Keratinocyte (primary cell): ENCODE data around the gene DUSP22. TPM values are rescaled to one million over a fixed set of nuclear protein-coding genes. Genes with fewer than 3 reads are reported as not detected.

ENCODE experiments used
- DNase-seq: peaks from one replicate; pipeline ENCODE4 v3.0.0-alpha.2; 2011; ENCODE audit warnings: low read depth, missing footprints, low spot score
- FAIRE-seq: peaks from 2 replicates; lab custom pipeline; 2011; peaks lifted over from hg19 to GRCh38; lab: Jason Lieb, UNC
- H2AFZ ChIP-seq: 2 replicates; pipeline ENCODE4 v1.6.0; 2012; ENCODE audit warnings: low read length, control low read depth, inconsistent platforms; ENCODE audit not compliant: control insufficient read depth
- H3K27ac ChIP-seq: 2 replicates; pipeline ENCODE4 v1.5.1; 2011; ENCODE audit warnings: low read length; ENCODE audit not compliant: control insufficient read depth, insufficient read depth
- H3K27me3 ChIP-seq: 3 replicates; pipeline ENCODE4 v1.6.0; 2011; ENCODE audit warnings: low read length; ENCODE audit not compliant: control insufficient read depth, insufficient read depth; ENCODE audit errors: extremely low read depth
- H3K36me3 ChIP-seq, 2 experiments: 2 replicates in 1 of 2; 3 replicates in 1 of 2; pipeline ENCODE4 v1.5.1; 2011; ENCODE audit warnings: low read length in 2 of 2, mild to moderate bottlenecking in 1 of 2; ENCODE audit not compliant: control insufficient read depth in 2 of 2, insufficient read depth in 2 of 2; ENCODE audit errors: extremely low read depth in 1 of 2
- H3K4me1 ChIP-seq: 3 replicates; pipeline ENCODE4 v1.5.1; 2011; ENCODE audit warnings: low read length; ENCODE audit not compliant: control insufficient read depth, insufficient read depth; ENCODE audit errors: extremely low read depth
- H3K4me2 ChIP-seq: 3 replicates; pipeline ENCODE4 v1.6.0; 2011; ENCODE audit warnings: low read depth, low read length; ENCODE audit not compliant: control insufficient read depth, insufficient read depth; ENCODE audit errors: extremely low read depth
- H3K4me3 ChIP-seq, 3 experiments: fragments of 200-600 bp in 1 of 3; sonication (generic) in 1 of 3; 2 replicates in 2 of 3; 3 replicates in 1 of 3; pipeline ENCODE4 v1.5.1; 2011 to 2016; ENCODE audit warnings: low read length in 3 of 3, mild to moderate bottlenecking in 3 of 3, control low read depth in 2 of 3, inconsistent platforms in 1 of 3, low read depth in 1 of 3, mixed read lengths in 1 of 3, mixed run types in 1 of 3, moderate library complexity in 1 of 3; ENCODE audit not compliant: control insufficient read depth in 2 of 3, insufficient read depth in 2 of 3; ENCODE audit errors: extremely low read depth in 1 of 3
- H3K79me2 ChIP-seq: 2 replicates; pipeline ENCODE4 v1.6.0; 2012; ENCODE audit warnings: low read length; ENCODE audit not compliant: control insufficient read depth, insufficient read depth
- H3K9ac ChIP-seq: 3 replicates; pipeline ENCODE4 v1.6.0; 2011; ENCODE audit warnings: low read length; ENCODE audit not compliant: control insufficient read depth, insufficient read depth; ENCODE audit errors: extremely low read depth
- H3K9me1 ChIP-seq: 3 replicates; pipeline ENCODE4 v1.6.0; 2011; ENCODE audit warnings: low read length; ENCODE audit not compliant: control insufficient read depth, insufficient read depth; ENCODE audit errors: extremely low read depth
- H3K9me3 ChIP-seq: 2 replicates; pipeline ENCODE4 v1.5.1; 2012; ENCODE audit warnings: low read depth, low read length; ENCODE audit not compliant: control insufficient read depth
- H4K20me1 ChIP-seq: 3 replicates; pipeline ENCODE4 v1.6.0; 2011; ENCODE audit warnings: low read length; ENCODE audit not compliant: control insufficient read depth, insufficient read depth; ENCODE audit errors: extremely low read depth
- CTCF ChIP-seq, 3 experiments: IDR thresholded peaks in 1 of 3; conservative IDR thresholded peaks in 1 of 3; optimal IDR thresholded peaks in 1 of 3; 2 replicates in 2 of 3; 3 replicates in 1 of 3; pipeline versions ENCODE3 to v1.5.1; 2011; ENCODE audit warnings: low read length in 3 of 3, mild to moderate bottlenecking in 3 of 3, moderate library complexity in 2 of 3, control low read depth in 1 of 3, inconsistent platforms in 1 of 3; ENCODE audit not compliant: insufficient read depth in 2 of 3; ENCODE audit errors: extremely low read depth in 1 of 3
- EZH2 ChIP-seq: IDR thresholded peaks from one replicate; pipeline ENCODE4 v1.6.1; 2012; ENCODE audit warnings: inconsistent platforms, mild to moderate bottlenecking, low read length, moderate library complexity
- dilution Hi-C: fragments of 300-500 bp; cut with MboI; formaldehyde crosslinking; loops from one replicate; pipeline ENCODE4 v1.7.0; 2020; ENCODE audit warnings: low sequenced_read_pairs; ENCODE audit not compliant: extremely low pct_ligation_motif_present
- polyA plus RNA-seq, 5 experiments: library from polyadenylated mRNA; depleted of rRNA in 3 of 5; stranded (reverse) in 3 of 5; stranded (forward) in 1 of 5; unstranded in 1 of 5; fragments of >200 nt; gene quantifications; 1 replicate in 1 of 5; 2 replicates in 3 of 5; 3 replicates in 1 of 5; pipeline versions ENCODE4 v1.2.1 to v1.2.3, GENCODE V29; 2011 to 2012; ENCODE audit warnings: missing spikeins in 2 of 5, low read depth in 1 of 5, low replicate concordance in 1 of 5

The DUSP22 gene
- polyA plus RNA-seq, 1 donor (not counting 4 experiments of a cell fraction or from before 2014, with no cell fraction given) = 17.3 TPM

GRCh38 chr6:288866-289265, 3.4 kb upstream of the DUSP22 start:
- H3K27me3 ChIP-seq = no peaks in the 10 kb centered on the region
- H3K9me1 ChIP-seq = no peaks in the 10 kb centered on the region
- peaks cover 6% of the 10 kb centered on the region for H3K79me2 ChIP-seq
- no peak overlapping the region for H3K27ac ChIP-seq
- no peak overlapping the region for H3K4me2 ChIP-seq
- H3K36me3 ChIP-seq = no peaks in the 10 kb centered on the region
- TF ChIP-seq CTCF (optimal IDR thresholded peaks at IDR 0.05 in 1 of 3, IDR thresholded peaks at IDR 0.05 in 1 of 3, conservative IDR thresholded peaks at IDR 0.05 in 1 of 3; ENCODE audit: extremely low read depth in 1 of 3, insufficient read depth in 2 of 3, low read length in 3 of 3) = no peak
- no peak for TF ChIP-seq EZH2
- FAIRE-seq = no peak
- DNase-seq = no peak
- H3K4me1 ChIP-seq = peaks cover 11% of the 10 kb centered on the region
- no peak overlapping the region for H2AFZ ChIP-seq
- H3K4me3 ChIP-seq = no peak overlapping the region
- H3K9me3 ChIP-seq = no peaks in the 10 kb centered on the region
- H4K20me1 ChIP-seq = no peaks in the 10 kb centered on the region
- H3K9ac ChIP-seq = no peak overlapping the region
- dilution Hi-C loops = no loop called here

GRCh38 chr6:290111-290922, 2.0 kb upstream of the DUSP22 start:
- peaks cover 14% of the 10 kb centered on the region for H3K4me1 ChIP-seq
- H3K9me1 ChIP-seq = no peaks in the 10 kb centered on the region
- no peak for TF ChIP-seq EZH2
- TF ChIP-seq CTCF (optimal IDR thresholded peaks at IDR 0.05 in 1 of 3, IDR thresholded peaks at IDR 0.05 in 1 of 3, conservative IDR thresholded peaks at IDR 0.05 in 1 of 3; ENCODE audit: extremely low read depth in 1 of 3, insufficient read depth in 2 of 3, low read length in 3 of 3) = no peak
- DNase-seq (no peak), FAIRE-seq (no peak)
- dilution Hi-C loops = no loop called here
- H3K27me3 ChIP-seq = no peaks in the 10 kb centered on the region
- no peak overlapping the region for H3K27ac ChIP-seq
- H3K4me2 ChIP-seq = peak overlapping the region; percentile 85
- H4K20me1 ChIP-seq = no peaks in the 10 kb centered on the region
- H3K9ac ChIP-seq = no peak overlapping the region
- H3K9me3 ChIP-seq = peaks cover 2% of the 10 kb centered on the region
- H3K79me2 ChIP-seq = peaks cover 19% of the 10 kb centered on the region
- H3K4me3 ChIP-seq = no peak overlapping the region
- H3K36me3 ChIP-seq = no peaks in the 10 kb centered on the region
- H2AFZ ChIP-seq = no peak overlapping the region
